ENCODE data around the gene TUBA4B.
"Not testable (repeated sequence)": the region's sequence is repeated elsewhere in the genome, so short reads cannot be mapped to it uniquely, and the experiment has no call there.

Gene TUBA4B

GRCh38 chr2:219277703-219278654 is 24.9 kb downstream of the TUBA4B start:
- peak; percentile 60 for DNase-seq

GRCh38 chr2:219278655-219279150 is 25.7 kb downstream of the TUBA4B start:
- no peak for DNase-seq

DNA sequence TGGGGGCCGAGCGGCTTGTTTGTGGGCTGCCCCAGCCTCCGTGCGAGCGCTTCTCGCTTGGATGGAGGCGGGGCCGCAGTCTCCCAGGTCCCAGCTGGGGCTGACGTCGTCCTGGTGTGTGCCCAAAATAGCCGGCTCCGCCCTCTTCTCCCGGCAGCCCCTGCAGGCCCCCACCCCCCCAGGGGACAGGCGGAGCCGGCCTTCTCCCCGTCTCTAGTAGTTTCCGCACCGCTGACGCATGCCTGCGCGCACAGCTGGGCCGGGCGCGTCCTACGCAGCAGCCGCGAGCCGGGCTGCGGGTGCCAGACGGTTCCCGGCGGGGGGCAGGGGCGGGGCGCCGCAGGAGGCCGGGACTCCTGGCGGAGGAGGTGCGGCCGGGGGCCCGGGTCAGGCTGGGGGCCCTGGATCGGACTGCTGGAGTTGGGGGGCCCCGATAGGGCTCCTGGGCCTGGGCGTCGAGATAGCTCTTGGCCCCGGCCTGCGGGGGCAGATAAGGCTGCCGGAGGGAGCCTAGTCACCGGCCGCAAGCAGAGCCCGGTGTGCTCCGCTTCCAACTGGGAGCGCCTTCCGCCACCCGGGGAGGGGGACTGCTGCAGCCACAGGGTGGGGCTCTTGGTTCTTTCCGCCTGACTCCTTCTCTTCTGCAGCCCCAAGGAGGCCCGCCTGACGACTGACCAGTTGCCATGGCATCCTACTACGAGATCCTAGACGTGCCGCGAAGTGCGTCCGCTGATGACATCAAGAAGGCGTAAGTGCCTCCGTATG is 26.3 kb downstream of the TUBA4B start, which contains the start of gene DNAJB2:
Gene DNAJB2, plus strand, starts transcription at position 216 of the 765 bp plus-strand sequence. Its CDS starts 468 bp downstream, at position 684.
- DNase-seq = peak; percentile 96

DNA sequence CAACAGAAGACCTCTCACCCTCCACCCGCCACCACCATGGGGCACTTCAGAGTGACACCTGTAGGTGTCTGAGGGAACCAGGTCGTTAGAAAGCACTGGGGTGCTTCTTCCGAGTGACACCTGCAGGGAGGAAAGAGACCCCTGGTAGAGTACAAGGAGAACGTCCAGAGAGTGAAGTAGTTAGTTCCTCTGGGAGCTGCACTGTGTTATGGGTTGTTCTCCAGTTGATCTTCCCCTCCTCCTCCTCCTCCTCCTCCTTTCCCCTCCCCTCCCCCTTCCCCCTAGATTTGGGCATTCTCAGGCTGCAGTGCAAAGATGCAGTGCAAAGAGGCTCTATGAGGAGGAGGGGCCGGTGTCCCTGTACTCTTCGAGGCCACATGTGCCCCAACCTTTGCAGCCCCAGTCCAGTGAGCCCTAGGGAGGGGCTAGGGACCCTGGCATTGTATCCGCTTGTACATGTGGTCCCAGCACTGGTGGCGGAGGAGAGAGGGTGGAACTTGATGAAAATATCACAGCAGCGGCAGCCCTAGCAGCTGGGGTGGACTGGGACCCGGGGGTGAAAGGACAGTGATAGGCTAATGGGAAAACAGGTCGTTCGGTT is 27.0 kb downstream of the TUBA4B start:
- DNase-seq = no peak

DNA sequence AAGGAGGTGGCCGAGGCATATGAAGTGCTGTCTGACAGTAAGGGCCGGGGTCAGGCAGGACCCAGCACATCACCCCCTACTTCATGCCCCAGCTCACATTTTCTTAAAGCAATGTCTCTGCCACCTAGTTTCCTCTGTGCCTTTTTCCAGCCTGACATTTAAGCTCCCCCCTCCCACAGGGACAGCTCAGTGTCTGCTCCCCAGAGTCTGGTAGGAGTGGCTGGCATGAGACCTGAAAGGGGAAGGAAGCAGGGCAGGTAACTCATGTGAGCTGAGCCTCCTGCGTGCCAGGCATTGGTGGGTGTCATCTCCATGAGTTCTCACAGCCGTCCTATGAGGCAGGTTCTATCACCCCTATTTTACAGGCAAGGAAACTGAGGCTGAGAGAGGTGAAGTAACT is 27.6 kb downstream of the TUBA4B start:
- no peak for DNase-seq

GRCh38 chr2:219281588-219281987 is 28.5 kb downstream of the TUBA4B start:
- no peak for DNase-seq

DNA sequence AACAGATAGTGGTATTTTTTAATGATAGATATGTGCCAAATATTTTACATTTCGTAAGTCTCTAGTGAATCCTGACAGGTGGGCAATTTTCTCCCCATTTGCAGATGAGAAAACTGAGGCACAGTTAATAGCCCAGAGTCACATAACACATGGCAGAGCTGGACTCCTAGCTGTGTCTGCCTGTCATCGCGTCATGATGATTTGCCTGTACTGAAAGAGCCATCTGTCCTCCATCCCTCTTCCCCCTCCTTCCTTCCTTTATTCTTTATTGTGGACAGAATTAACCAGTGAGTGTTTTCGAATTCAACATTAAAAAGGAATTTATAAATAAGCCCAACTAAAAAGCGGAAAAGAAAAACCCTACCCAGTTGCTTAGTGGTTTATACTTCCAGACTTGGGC is 29.3 kb downstream of the TUBA4B start:
- DNase-seq = no peak

- DNase-seq = no peak
Measured at GRCh38 chr2:219282943-219283581, 30.0 kb downstream of the TUBA4B start.

DNA sequence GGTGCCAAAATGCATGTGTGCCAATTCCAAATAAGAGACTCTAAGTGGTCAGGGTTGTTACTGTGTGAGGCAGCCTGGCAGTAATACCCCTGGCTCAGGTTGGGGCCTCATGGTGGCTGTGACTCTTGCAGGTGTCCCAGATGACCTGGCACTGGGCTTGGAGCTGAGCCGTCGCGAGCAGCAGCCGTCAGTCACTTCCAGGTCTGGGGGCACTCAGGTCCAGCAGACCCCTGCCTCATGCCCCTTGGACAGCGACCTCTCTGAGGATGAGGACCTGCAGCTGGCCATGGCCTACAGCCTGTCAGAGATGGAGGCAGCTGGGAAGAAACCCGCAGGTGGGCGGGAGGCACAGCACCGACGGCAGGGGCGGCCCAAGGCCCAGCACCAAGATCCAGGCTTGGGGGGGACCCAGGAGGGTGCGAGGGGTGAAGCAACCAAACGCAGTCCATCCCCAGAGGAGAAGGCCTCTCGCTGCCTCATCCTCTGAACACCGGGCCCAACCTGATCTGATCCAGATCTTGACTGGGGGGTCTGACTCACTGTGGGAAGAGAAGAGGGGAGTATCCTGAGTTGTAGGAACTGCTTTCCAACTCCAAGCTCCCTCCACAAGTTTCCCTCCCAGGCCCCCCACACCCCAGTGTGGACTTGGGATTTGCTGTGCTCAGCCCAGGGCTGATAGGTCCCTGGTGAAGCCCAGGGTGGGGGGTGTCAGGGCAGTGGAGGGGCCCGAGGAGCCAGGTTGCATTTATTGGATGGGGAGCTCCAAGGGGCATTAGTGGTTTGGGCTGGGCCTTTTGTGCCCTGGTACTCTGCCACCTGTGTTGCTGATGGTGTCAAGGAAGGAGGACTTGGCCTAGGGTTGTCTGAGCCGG is 31.7 kb downstream of the TUBA4B start:
- no peak for DNase-seq

DNA sequence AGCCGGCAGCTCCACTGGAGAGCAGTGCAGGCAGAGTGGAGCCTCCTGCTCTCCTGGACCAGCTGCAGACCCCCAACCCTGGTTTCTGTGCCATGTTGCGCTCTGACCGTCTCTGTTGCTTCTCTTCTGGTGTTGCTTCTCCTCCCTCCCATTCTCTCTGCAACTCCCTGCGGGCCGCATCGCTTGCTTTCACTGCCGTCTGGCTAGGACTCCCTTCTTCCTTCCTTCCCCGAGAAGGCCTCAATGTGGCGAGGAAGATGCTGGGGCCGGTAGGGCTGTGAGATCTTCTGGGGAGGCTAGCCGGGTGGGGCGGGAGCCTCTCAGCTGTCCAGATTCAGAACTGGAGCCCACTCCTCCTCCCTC is 32.3 kb downstream of the TUBA4B start:
- DNase-seq = no peak

- no peak for DNase-seq
Measured at GRCh38 chr2:219285894-219286425, 32.9 kb downstream of the TUBA4B start.

GRCh38 chr2:219286436-219287115 is 33.5 kb downstream of the TUBA4B start:
- DNase-seq = no peak

- DNase-seq = not testable (repeated sequence)
Measured at GRCh38 chr2:219287116-219287440, 34.0 kb downstream of the TUBA4B start.

- no peak for DNase-seq
Measured at GRCh38 chr2:219287580-219288265, 34.7 kb downstream of the TUBA4B start.

DNA sequence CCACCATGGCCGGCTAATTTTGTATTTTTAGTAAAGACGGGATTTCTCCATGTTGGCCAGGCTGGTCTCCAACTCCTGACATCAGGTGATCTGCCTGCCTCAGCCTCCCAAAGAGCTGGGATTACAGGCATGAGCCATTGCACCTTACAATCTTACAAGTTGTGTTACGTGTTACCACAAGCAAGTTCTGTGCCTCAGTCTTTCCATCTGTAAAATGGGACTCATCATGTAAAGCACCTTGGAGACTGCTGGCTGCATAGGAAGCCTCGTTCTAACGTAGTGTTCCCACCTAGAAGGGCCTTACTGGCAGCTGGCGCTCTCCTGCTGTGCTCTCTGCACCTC is 36.1 kb downstream of the TUBA4B start:
- no peak for DNase-seq

GRCh38 chr2:219289537-219290361 is 36.7 kb downstream of the TUBA4B start:
- no peak for DNase-seq

DNA sequence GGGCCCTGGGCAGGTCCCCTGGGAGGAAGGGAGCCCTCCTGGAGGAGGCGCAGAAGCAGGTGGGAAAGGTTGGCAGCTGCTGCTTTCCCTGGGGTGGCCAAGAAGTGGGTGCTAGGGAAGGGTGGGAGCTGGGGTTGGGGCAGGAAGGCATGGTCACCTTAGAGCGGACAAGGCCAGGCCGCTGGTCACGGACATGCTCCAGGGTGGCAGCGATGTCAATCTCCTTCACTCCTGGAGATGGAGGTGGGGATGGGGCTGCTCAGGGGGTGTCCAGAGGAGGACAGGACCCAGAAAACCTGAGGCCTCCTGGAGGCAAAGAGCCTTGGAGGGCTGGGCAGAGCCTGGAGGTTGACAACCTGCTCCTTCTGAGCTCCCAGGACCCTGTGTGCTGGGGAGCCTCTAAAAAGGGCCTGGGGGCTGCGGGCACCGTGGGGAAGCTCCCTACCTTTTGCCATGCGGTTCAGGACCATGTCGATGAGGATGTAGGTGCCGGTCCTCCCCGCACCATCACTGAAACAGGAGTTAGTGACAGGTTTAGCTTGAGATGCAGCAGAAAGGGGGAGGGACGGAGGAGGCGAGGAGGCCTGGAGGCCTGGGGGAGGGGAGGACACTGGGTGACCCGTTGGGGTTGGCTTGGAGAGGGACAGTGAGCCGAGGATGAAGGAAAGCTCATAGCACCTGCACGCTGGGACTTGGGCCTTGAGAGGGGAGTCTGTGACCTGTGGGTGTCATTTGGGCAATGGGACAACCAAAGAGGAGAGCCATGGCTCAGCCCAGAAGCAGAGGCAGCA is 37.5 kb downstream of the TUBA4B start:
- no peak for DNase-seq

GRCh38 chr2:219291394-219291793 is 38.4 kb downstream of the TUBA4B start:
- no peak for DNase-seq
